Natural killer cell (primary cell): ENCODE measurements around the gene XKR3. TPM values are rescaled to one million over a fixed set of nuclear protein-coding genes. Genes with fewer than 3 reads are reported as not detected.
"Not testable (repeated sequence)": the region's sequence is repeated elsewhere in the genome, so short reads cannot be mapped to it uniquely, and the experiment has no call there.

Experiments
- ATAC-seq, 3 donors: fragments of 150-1000 bp in 2 of 3; fragments of 200-7000 bp in 1 of 3; cut with Tn5 transposase; 1 replicate in 1 of 3; 2 replicates in 2 of 3; pipeline ENCODE4 v1.10.0; 2021; ENCODE audit warnings: mild to moderate bottlenecking in 2 of 3, moderate library complexity in 2 of 3
- DNase-seq, 2 donors: peaks; one replicate each; pipeline versions ENCODE4 v3.0.0 to v3.0.0-alpha.2; 2013 to 2021; ENCODE audit warnings: mixed read lengths in 1 of 2
- H3K27ac ChIP-seq: one replicate; pipeline ENCODE4 v1.5.1; 2013; ENCODE audit warnings: mild to moderate bottlenecking, low read length
- H3K27me3 ChIP-seq: one replicate; pipeline ENCODE4 v1.6.1; 2013; ENCODE audit warnings: low read length; ENCODE audit not compliant: control insufficient read depth, insufficient read depth
- H3K36me3 ChIP-seq: one replicate; pipeline ENCODE4 v1.6.1; 2013; ENCODE audit warnings: low read length; ENCODE audit not compliant: control insufficient read depth, insufficient read depth
- H3K4me1 ChIP-seq: one replicate; pipeline ENCODE4 v1.6.1; 2013; ENCODE audit warnings: low read length; ENCODE audit not compliant: control insufficient read depth, insufficient read depth
- H3K4me3 ChIP-seq: one replicate; pipeline ENCODE4 v1.5.1; 2013; ENCODE audit warnings: low read length
- H3K9me3 ChIP-seq: one replicate; pipeline ENCODE4 v1.6.1; 2013; ENCODE audit warnings: low read length; ENCODE audit not compliant: control insufficient read depth, insufficient read depth
- H3K27ac Mint-ChIP-seq, 2 donors: one replicate each; pipeline ENCODE4 v1.8.0; 2022; ENCODE audit warnings: mild to moderate bottlenecking in 2 of 2, mixed read lengths in 2 of 2, moderate library complexity in 1 of 2
- H3K27me3 Mint-ChIP-seq, 2 donors: one replicate each; pipeline ENCODE4 v1.8.0; 2022; ENCODE audit warnings: low read depth in 2 of 2, mixed read lengths in 2 of 2
- H3K36me3 Mint-ChIP-seq: one replicate; pipeline ENCODE4 v1.8.0; 2022; ENCODE audit warnings: mixed read lengths
- H3K4me1 Mint-ChIP-seq, 2 donors: one replicate each; pipeline ENCODE4 v1.8.0; 2022; ENCODE audit warnings: mixed read lengths in 2 of 2
- H3K4me3 Mint-ChIP-seq: one replicate; pipeline ENCODE4 v1.8.0; 2022; ENCODE audit warnings: mild to moderate bottlenecking, moderate library complexity, mixed read lengths
- H3K9me3 Mint-ChIP-seq, 2 donors: one replicate each; pipeline ENCODE4 v1.8.0; 2022; ENCODE audit warnings: mixed read lengths in 2 of 2
- CTCF ChIP-seq: fragments of 200-600 bp; IDR thresholded peaks from one replicate; pipeline ENCODE4 v1.8.0; 2022; ENCODE audit warnings: antibody characterized with exemption
- WGBS: methylation state at CpG from one replicate; pipeline ENCODE4 v1.1.7; 2013; ENCODE audit warnings: missing lambda C conversion rate; ENCODE audit not compliant: insufficient coverage; 5-methylcytosine and 5-hydroxymethylcytosine counted together
- intact Hi-C: fragments of 100-400 bp; cut with micrococcal nuclease; formaldehyde crosslinking; loops from one replicate; pipeline ENCODE4 v1.14.2; 2022
- total RNA-seq, 4 donors: library from RNA; stranded (reverse); fragments of 120-200 nt in 1 of 4; gene quantifications; one replicate each; pipeline versions ENCODE4 v1.2.3 to v1.2.4, GENCODE V29; 2013 to 2022

The XKR3 gene
- total RNA-seq = not detected
- total RNA-seq (2013) = 0.07 TPM

GRCh38 chr22:16824716-16825687 lies at the start of gene XKR3:
XKR3 (minus strand) TSS chr22:16825411; CDS start chr22:16808073, 17,338 bp downstream.
- Histone ChIP-seq H3K9me3 (no peaks in the 10 kb centered on the region), H3K4me1 (no peaks in the 10 kb centered on the region), H3K4me3 (no peak within 1 kb of the TSS), H3K36me3 (no peaks in the 10 kb centered on the region), H3K27me3 (no peaks in the 10 kb centered on the region), H3K27ac (no peak within 1 kb of the TSS)
- H3K4me1 Mint-ChIP-seq = peaks cover 13 to 18% of the 10 kb centered on the region in 2 donors
- no peak for TF ChIP-seq CTCF
- no peak for ATAC-seq
- H3K27ac Mint-ChIP-seq = no peak within 1 kb of the TSS
- DNase-seq = peak in 1 of 2 donors; percentile 15
- peaks cover 0 to 14% of the 10 kb centered on the region in 2 donors for H3K27me3 Mint-ChIP-seq
- H3K9me3 Mint-ChIP-seq = peaks cover 0 to 2% of the 10 kb centered on the region in 2 donors
- H3K36me3 Mint-ChIP-seq = no peaks in the 10 kb centered on the region
- H3K4me3 Mint-ChIP-seq = no peak within 1 kb of the TSS
- WGBS = 17% methylated on average over 8 of the region's 9 CpGs
- intact Hi-C loops = no loop called here

- H3K36me3 ChIP-seq, H3K27me3 Mint-ChIP-seq, H3K4me3 Mint-ChIP-seq, H3K9me3 Mint-ChIP-seq, H3K27ac ChIP-seq, H3K9me3 ChIP-seq, H3K27ac Mint-ChIP-seq, H3K4me1 Mint-ChIP-seq, ATAC-seq, H3K27me3 ChIP-seq, H3K4me1 ChIP-seq, H3K36me3 Mint-ChIP-seq, H3K4me3 ChIP-seq, intact Hi-C loops, DNase-seq: not testable (repeated sequence)
- 89% methylated on average over 4 of the region's 6 CpGs for WGBS
Observed at GRCh38 chr22:16869640-16870039, 44.4 kb upstream of the XKR3 start.

GRCh38 chr22:16866167-16866566 lies 41.0 kb upstream of the XKR3 start:
- no peaks in the 10 kb centered on the region for H3K36me3 Mint-ChIP-seq
- H3K27me3 ChIP-seq = no peaks in the 10 kb centered on the region

GRCh38 chr22:16856851-16857250 lies 31.6 kb upstream of the XKR3 start:
- H3K27me3 ChIP-seq, DNase-seq, intact Hi-C loops, H3K4me1 ChIP-seq, H3K36me3 ChIP-seq, H3K4me3 Mint-ChIP-seq, H3K4me1 Mint-ChIP-seq, H3K27ac Mint-ChIP-seq, ATAC-seq, H3K36me3 Mint-ChIP-seq, H3K9me3 ChIP-seq, H3K9me3 Mint-ChIP-seq, H3K4me3 ChIP-seq, H3K27ac ChIP-seq: not testable (repeated sequence)
- H3K27me3 Mint-ChIP-seq = peaks cover 2 to 12% of the 10 kb centered on the region in 2 donors
- 92% methylated on average over 9 of the region's 9 CpGs for WGBS

More at GRCh38 chr22:16866167-16866566, 41.0 kb upstream of the XKR3 start:
- Mint-ChIP-seq H3K27me3 (peaks cover 0 to 2% of the 10 kb centered on the region in 2 donors), H3K4me3 (no peak overlapping the region), H3K27ac (no peak overlapping the region), H3K4me1 (no peaks in the 10 kb centered on the region), H3K9me3 (no peaks in the 10 kb centered on the region)
- no peaks in the 10 kb centered on the region for H3K4me1 ChIP-seq
- no peaks in the 10 kb centered on the region for H3K9me3 ChIP-seq
- no peak for ATAC-seq
- intact Hi-C loops = no loop called here
- H3K4me3 ChIP-seq = no peak overlapping the region
- H3K36me3 ChIP-seq = no peaks in the 10 kb centered on the region
- H3K27ac ChIP-seq = no peak overlapping the region
- 92% methylated on average over 3 of the region's 3 CpGs for WGBS
- DNase-seq = no peak
- TF ChIP-seq CTCF = no peak
